ENCODE data around the gene SETBP1. TPM values are rescaled to one million over a fixed set of nuclear protein-coding genes. Genes with fewer than 3 reads are reported as not detected.

Gene SETBP1
- total and polyA plus RNA-seq, 9 of the 15 experiments (the other 6 are each of a cell fraction or from before 2014, with no cell fraction given), result under 0.01 to 0.13 (median 0.04) TPM

- TF ChIP-seq ETV6 (IDR thresholded peaks at IDR 0.05; ENCODE audit: borderline replicate concordance in 1 of 2, low read depth in 2 of 2, low read length in 1 of 2) (peak; percentile 52 to 64; a peak in 2 of 4 replicates), ETV6 (CRISPR knock-in tag; IDR thresholded peaks at IDR 0.05; ENCODE audit: borderline replicate concordance) (no peak), JUND (IDR thresholded peaks at IDR 0.05; ENCODE audit: borderline replicate concordance, low read depth, low read length) (peak; percentile 77), JUND (tag; IDR thresholded peaks at IDR 0.05; ENCODE audit: borderline replicate concordance, low read depth, low read length) (peak; percentile 72; the same call in 1 of the 3 replicates), ZFP91 (CRISPR knock-in tag; IDR thresholded peaks at IDR 0.05) (no peak), RCOR1 (IDR thresholded peaks at IDR 0.05; ENCODE audit: borderline replicate concordance in 1 of 2, low read depth in 2 of 2, low read length in 2 of 2) (peak in 1 of 2 experiments; percentile 61; a peak in 1 of 4 replicates)
- TF ChIP-seq, protein P1, sequence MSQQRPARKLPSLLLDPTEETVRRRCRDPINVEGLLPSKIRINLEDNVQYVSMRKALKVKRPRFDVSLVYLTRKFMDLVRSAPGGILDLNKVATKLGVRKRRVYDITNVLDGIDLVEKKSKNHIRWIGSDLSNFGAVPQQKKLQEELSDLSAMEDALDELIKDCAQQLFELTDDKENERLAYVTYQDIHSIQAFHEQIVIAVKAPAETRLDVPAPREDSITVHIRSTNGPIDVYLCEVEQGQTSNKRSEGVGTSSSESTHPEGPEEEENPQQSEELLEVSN (IDR thresholded peaks at IDR 0.05; ENCODE audit: borderline replicate concordance in 1 of 2, extremely low read depth in 1 of 2, insufficient read depth in 1 of 2, insufficient read length in 1 of 2, low read depth in 1 of 2, low read length in 1 of 2, poor library complexity in 1 of 2, severe bottlenecking in 1 of 2), result no peak
Observed at GRCh38 chr18:44838971-44839666, 158.4 kb downstream of the SETBP1 start (continued).
